NK-92 treated with Interleukin-12 subunit alpha and Interleukin-12 subunit beta, amount 100 ng/mL, for 24 hours (cell line): ENCODE data around the gene UTF1.
A peak's percentile ranks its signal among the peaks of the same experiment; 100 is the strongest.
"Not testable (repeated sequence)": the region's sequence is repeated elsewhere in the genome, so short reads cannot be mapped to it uniquely, and the experiment has no call there.

Experiments
- DNase-seq: peaks from one replicate; lab custom pipeline; 2025; lab: John Stamatoyannopoulos, UW

UTF1 gene

GRCh38 chr10:133265052-133265451, 35.0 kb downstream of the UTF1 start:
- DNase-seq: not testable (repeated sequence)

GRCh38 chr10:133266056-133266795, 36.2 kb downstream of the UTF1 start:
- no peak for DNase-seq

- DNase-seq: no peak
Observed at GRCh38 chr10:133267293-133267692, 37.3 kb downstream of the UTF1 start.

- no peak for DNase-seq
Observed at GRCh38 chr10:133267829-133268228, 37.8 kb downstream of the UTF1 start.

GRCh38 chr10:133268532-133268931, 38.5 kb downstream of the UTF1 start:
- no peak for DNase-seq

GRCh38 chr10:133269367-133269766, 39.4 kb downstream of the UTF1 start:
- DNase-seq: no peak

GRCh38 chr10:133270204-133270603, 40.2 kb downstream of the UTF1 start:
- no peak for DNase-seq

- no peak for DNase-seq
Observed at GRCh38 chr10:133270773-133271297, 40.8 kb downstream of the UTF1 start.

GRCh38 chr10:133271521-133272300, 41.7 kb downstream of the UTF1 start:
- DNase-seq: no peak

GRCh38 chr10:133272301-133272963, 42.4 kb downstream of the UTF1 start:
- no peak for DNase-seq

- no peak for DNase-seq
Observed at GRCh38 chr10:133272964-133273420, 43.0 kb downstream of the UTF1 start.

- DNase-seq: no peak
Observed at GRCh38 chr10:133273534-133274143, 43.6 kb downstream of the UTF1 start.

- DNase-seq: peak; percentile 23
Observed at GRCh38 chr10:133274751-133275683, 45.0 kb downstream of the UTF1 start.

GRCh38 chr10:133275684-133276092, 45.7 kb downstream of the UTF1 start:
- DNase-seq: no peak

GRCh38 chr10:133276100-133276434, 46.0 kb downstream of the UTF1 start:
- DNase-seq: no peak

- DNase-seq: no peak
Observed at GRCh38 chr10:133276435-133277201, 46.6 kb downstream of the UTF1 start, which contains the start of gene ADAM8. Gene ADAM8 (minus strand): TSS chr10:133276868. CDS start chr10:133276817, 51 bp downstream.

- DNase-seq: no peak
Observed at GRCh38 chr10:133277277-133277992, 47.4 kb downstream of the UTF1 start.

- no peak for DNase-seq
Observed at GRCh38 chr10:133277993-133278576, 48.1 kb downstream of the UTF1 start.
